GM04503 (cell line): ENCODE results near the gene TAL1.
A peak's percentile ranks its signal among the peaks of the same experiment; 100 is the strongest.

Experiments used
- DNase-seq: peaks from one replicate; pipeline ENCODE4 v3.0.0-alpha.2; 2012; ENCODE audit warnings: low read depth

Gene TAL1

GRCh38 chr1:47188791-47189785 lies 42.9 kb downstream of the TAL1 start:
- no peak for DNase-seq

DNA sequence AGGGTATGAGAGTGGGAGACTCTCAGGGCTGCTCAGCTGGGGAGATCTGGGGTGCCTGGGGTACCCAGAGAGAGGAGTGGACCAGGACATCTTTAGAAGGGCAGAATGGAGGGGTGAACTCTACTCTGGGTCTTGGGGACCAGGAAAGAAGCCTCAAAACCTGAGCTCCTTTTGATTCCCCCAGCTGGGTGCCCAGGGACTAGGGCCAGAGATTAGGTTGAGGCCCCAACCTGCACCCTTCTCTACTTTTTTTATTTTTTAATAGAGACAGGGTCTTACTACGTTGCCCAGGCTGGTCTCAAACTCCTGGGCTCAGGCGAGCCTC lies 44.1 kb downstream of the TAL1 start:
- DNase-seq = no peak

DNA sequence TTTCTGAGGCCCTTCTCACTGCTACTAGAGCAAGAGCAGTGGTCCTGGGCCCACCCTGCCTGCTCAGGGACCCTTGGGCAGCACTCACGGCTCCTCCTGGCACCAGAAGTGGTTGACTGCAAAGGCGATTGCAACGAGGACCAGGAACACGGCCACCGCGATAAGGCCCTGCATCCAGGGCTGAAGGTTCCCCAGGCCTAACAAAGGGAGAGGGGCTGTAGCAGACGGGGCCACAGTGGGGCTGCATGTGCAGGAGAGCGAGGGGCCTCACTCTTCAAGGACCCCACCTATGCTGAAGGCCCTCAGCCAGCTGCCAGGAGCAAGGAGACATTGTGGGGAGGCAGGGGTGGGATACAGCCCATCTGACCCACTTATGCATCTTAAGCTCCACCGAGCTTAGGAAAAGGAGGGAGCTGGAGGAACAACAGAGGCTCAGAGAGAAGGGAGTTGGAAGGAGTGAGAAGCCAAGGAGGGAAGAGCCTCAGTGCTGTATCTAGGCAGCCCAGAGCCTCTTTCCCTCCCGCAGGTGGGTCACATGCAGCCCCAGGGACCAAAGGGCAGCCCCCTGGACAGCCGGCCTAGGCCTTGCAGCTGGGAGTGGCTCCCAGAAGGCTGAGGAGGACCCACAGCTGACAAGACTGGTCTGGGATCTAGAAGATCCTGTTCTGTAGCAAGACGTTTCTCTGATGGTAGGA lies 44.6 kb downstream of the TAL1 start:
- no peak for DNase-seq

DNA sequence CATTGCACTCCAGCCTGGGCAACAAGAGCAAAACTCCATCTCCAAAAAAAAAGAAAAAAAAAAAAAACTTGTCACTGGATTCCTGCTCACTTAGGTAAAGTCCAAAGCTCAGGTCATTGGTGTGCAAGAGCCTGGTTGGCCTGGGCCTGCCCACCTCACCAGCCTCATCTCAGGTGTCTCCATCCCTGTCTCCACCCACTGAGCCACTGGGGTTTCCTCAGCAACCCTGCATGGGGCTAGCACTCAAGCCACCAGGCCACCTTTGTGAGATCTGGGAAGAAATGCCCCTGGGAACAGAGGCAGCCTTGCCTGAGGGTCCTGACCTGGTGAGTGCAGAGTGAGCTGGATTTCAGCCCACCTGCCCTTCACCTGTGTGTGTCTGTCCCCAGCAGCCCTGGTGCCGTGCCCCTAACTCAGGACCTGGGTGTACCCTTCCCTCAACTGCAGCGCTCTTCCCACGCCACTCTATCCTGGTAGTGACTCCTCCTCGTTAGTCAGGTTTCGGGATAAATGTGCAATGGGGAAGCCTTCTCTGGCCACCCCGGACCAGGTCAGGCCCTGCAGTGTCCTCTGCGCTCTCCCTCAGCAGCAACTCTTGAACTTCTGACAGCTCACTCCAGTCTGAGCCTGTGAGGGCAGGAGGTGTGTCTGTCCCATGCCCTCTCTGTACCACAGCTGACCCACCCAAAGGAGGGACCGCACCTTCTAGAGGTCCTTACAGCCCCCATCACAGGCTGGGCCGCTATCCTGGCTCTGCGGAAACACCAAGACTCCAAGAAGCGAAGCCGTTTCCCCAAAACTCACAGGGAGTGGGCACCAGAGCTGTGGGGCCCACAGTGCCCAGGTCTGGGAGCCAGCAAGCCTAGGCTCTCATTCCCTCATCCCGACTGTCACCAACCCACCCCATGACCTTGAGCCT lies 45.5 kb downstream of the TAL1 start:
- no peak for DNase-seq

DNA sequence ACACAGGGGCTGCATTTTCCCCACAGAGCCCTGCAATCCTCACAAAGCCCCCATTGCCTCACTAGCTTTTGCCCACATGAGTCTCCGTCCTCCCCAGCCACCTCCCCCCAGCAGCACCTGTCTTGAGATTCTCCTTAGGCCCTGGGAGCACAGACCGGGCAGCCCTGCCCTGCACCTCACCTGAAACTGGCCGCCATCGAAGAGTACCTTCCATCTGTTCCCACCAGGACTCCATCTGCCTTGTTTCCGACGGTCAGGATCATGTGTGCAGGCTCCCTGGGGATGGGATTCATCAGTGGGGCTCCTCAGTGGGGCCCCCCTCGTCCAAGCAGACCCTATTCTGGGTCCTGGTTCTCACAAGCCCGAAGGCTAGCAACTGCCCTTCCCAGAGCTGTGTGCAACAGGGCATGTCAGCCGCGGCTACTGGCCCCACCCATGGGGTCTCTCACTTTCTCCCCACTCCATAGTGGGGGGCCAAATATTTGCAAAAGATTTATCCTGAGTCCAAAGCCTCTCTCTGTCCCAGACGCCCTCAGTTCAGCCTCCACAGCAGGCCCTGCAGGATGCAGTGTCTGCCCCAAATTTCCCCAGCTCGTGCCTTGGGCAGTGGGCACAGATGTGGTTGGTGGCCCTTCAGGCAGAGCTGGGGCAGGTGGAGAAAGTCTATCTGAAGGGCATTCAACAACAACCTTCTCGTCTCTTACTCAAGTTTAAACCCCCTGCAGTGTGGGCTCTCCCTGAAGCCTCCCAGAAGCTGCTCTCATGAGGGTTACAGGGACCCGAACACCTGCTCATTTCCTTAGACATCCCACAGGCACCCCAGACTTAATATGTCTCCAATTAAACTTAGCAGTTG lies 47.0 kb downstream of the TAL1 start:
- DNase-seq = no peak

DNA sequence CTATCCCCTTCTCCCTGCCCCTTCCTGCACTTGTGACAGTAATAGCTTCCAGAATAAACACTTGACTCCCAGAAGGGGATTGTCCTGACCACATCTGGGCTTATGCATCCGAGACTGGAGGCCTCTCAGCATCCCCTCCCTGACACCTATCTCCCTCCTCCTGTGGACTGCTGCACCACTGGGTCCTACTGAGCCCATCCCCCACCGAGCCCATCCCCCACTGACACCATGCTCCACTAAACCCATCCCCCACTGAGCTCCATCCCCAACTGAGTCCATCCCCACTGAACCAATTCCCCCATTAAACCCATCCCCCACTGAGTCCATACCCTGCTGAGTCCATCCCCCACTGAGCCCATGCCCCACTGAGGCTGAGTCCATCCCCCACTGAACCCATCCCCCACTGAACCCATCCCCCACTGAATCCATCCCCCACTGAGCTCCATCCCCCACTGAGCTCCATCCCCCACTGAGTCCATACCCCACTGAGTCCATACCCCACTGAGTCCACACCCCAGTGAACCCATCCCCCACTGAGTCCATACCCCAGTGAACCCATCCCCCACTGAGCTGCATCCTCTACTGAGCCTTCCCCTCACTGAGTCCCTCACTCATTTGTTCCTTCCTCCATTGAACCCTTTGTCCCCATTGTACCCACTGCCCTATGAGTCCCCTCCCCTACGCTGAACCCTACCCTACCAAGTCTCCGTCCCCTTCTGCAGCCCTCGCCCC lies 47.8 kb downstream of the TAL1 start:
- no peak for DNase-seq

DNA sequence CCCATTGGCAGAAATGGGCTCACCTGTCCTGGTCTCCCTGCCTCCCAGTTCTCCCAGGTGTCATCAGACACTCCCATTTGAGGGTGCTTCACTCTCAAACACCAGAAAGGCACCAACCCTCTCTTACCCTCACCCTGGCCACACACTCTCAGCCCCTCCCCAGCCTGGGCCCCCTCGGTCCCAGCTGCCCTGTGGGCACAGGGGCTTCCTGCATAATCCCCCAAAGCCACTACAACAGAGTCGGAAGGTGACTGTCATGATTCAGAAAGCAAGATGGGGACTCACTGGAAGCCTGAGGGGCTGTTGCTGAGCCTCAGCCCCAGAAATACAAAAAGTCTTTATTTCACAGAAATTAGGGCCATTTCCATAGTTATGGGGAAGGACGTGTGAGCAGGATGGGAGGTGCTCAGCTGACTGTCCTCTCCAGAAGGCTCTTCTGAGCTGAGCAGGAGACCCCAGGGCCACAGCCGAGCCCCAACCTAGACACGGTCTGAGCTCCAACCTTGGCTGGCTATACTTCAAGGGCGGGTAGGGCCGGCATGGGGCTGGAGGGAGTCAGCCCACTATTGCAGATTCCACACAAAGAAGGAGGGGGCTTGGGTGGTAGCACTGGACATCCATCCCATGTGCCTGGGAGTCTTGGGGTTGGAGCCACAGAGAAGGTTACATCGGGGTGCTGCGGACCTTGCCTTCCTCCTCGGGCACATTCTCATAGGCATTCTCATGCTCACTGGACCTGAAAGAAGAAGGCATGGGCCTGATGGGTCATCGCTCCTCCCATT lies 48.5 kb downstream of the TAL1 start:
- DNase-seq = no peak

GRCh38 chr1:47182676-47183235 lies 49.3 kb downstream of the TAL1 start:
- DNase-seq = no peak

DNA sequence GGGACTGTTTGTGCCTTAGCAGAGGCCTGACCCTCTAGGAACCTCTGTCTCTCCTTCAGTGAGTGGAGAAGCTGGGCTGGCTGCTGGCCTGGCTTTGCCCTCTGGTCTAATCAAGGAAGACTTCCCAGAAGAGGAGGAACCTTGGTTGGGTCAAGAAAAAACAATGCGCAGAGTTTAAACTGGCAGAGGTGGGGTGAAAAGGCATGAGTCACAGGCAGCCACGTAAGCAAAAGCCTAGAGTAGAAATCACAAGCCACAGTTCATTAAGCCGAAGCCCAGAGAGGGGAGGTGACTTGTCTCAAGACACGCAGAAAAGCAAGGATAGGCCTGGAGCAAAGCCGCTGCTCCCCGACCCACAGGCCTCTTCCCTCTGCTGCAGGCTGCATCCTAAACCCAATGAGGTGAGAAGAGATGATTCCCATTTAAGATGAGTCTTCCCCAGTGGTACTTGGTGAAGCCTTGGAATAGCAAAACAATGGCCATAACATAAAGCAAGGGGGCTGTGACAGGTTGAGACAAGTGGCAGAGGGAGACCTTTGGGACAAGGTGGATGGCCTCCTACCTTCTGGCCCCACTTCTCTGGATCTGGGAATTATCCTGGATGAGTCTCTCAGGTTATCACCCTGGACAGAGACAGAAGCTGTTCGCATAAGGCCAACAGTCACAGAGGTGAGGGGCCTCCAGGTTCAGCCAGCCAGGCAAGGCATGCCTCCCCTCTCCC lies 49.9 kb downstream of the TAL1 start:
- no peak for DNase-seq

DNA sequence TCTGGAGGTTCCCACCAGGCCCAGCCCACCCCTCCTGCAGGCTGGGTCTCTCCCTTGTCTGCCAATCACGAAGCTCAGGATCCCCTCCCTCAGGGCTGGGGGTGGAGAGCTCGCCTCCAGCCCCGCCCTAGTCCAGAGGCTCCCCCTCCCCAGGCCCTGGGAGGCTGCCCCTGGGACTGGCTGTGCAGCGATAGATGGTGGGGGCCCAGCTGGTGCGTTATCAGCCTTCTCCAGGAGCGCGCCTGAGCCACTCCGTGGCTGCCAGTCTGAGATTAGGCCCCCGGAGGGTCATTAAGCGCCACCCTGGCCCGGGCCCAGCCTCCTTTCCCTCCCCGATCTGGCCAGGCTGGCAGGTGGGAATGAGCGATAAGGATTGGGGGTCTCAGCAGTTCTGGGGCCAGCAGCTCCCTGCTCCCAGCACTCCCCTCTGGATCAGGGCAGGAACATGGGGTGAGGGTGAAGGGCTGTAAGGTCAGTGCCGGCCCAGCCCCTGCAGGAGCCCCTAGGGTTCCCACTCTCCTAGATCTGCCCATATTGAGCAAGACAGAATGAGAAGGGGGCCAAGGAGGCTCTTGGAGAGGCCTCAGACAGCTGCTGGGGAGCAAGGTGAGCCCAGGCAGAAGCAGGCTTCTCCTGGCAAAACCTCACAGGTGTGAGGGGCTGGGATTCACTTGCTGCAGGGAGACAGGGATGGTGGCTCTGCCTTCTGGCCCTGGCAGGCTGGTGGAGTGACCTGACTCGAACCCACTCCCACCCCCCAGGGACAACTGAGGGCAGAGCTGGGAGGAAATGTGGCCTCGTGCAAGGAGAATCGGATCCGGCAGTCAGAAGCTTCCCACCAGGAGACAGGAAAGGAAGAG lies 50.7 kb downstream of the TAL1 start:
- DNase-seq = no peak

DNA sequence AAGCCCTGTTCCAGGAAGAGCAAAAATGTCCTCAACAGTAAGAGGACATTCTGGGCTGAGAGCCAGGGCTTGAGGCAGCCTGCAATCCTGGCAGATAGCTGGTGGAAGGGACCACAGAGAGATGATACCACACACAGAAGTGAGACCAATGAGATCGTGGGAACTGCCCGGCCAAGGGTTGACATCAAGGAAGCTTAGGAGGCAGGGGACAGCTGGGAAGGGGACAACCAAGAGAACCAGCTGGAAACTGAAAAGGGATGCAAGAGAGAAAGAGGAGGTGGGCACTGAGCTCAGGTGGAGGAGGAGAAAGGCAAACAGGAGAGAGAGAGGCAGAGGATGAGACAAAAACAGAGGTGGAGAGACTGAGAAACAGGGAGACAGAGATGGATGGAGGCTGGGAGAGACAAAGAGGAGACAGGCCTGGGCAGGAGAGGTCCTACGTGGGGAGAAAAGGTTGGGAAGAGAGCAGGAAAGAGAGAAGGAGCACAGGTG lies 51.4 kb downstream of the TAL1 start:
- DNase-seq = no peak

DNA sequence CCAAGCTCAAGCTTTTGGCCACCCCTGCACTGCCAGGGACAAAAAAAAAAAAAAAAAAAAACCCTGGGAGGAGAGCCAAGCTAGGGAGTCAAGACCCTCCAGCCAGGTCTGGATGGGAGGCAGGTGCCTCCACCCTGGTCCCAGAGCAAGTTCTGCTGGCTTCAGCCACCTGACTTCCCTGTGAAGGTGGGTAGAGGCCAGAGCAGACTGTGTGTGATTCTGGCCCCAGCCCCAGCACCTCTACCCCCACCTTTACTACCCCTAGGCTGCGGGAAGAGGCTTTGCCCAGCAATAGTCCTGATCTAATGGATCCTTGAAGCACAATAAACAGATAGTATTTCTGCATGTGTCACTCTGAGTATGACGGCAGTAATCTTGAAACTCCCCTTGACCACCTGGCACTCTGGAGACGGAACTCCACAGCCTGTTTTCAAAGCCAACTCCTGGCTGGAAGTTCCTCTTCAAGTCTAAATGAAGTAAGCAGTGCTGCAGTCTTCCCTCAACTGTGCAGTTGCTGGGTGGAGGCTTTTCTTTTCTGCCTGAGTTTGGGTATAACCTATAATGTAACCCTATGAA lies 51.9 kb downstream of the TAL1 start:
- DNase-seq = no peak

DNA sequence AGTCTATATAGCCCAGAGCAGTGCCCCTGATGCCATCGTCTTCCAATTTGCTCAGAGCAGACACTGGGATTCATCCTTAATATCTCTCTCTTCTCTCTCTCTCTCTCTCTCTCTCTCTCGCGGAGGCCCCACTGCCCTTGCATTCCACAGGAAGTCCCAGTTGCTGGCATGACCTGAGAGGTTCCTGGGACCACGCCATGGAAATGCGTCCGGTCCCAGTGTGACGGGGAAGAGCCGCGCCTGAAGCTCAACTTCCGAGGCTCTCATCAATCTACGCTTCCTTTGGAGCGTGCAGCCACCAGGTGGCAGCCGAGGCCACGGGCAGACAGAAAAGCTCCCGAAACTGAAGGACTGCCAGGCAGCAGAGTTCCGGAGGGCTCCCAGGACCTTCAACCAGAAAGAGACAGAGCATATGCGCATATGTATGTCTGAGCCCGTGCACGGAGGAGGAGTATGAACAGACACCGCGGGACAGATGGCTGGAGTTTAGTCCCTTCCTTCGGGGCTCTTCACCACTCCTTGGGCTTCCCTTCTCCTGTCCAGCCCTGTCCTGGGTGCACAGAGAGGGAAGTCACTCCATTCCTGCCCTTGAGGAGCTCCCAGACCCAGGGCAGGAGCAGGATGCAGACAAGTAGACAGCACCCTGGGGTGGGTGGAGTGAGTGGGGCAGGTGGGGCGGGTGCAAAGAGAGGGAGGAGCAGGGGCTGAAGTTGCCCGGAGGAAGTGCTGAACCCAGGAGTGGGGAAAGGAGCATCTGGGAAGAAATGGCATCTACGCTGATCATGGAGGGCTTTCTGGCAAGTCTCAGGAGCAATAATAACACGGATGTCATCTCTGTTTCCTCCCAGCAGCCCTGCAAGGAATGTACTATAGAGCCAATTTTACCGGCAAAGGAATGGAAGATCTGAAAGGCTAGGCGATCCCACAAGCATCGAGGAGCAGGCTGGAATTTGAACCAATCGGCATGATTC lies 52.7 kb downstream of the TAL1 start:
- DNase-seq = peak; percentile 76

DNA sequence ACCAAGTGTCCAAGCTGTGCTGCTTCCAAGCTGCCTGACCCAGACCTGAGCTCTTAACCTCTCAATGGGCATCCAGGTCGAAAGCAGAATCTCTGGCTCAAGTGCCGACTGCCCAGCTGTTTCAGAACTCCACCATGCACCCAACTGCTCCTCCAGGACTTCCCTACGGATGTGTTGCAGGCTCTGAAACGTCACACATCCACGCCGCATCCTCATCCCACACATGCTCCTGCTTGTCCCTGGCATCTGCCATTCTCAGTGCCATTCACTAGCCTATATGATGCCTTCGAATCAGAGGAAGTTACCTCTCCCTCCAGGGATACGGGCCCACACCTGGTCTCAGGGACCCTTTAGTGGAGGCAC lies 53.4 kb downstream of the TAL1 start:
- DNase-seq = no peak

DNA sequence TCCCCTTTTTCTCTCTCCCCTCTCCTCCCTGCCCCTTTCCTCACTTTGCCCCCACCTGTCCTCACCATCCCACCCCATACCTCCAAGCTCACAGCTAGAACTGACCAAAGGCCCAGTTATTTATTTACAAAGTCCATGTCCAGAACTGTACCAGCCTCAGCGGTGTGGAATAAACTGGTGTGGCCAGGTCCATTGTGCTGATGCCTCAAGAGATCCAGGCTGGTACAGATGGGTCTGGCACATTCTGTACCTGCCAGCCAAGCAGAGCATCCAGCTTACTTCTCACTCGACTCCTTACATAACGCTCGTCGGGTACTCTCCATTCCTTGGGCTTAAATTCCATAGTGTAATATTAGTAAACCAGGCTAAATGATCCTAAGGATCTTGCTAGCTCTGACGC lies 54.0 kb downstream of the TAL1 start:
- DNase-seq = no peak

GRCh38 chr1:47175227-47175934 lies 56.6 kb downstream of the TAL1 start:
- DNase-seq = peak; percentile 12
